Gastrocnemius medialis (tissue), 4 donors: ENCODE measurements around the gene LSAMP. TPM values are rescaled to one million over a fixed set of nuclear protein-coding genes. Genes with fewer than 3 reads are reported as not detected.

Experiments used
- ATAC-seq, 2 donors: fragments of 150-250 bp; one replicate each; pipeline ENCODE4 v1.9.1; 2016
- DNase-seq, 2 donors: peaks; one replicate each; pipeline ENCODE4 v3.0.0-alpha.2; 2019
- H3K27ac ChIP-seq, 4 donors: fragments of 200-600 bp; sonication (generic); 1 replicate in 1 of 4; 2 replicates in 3 of 4; pipeline ENCODE4 v1.5.1; 2016 to 2018; ENCODE audit warnings: mild to moderate bottlenecking in 2 of 4, moderate library complexity in 1 of 4
- H3K27me3 ChIP-seq, 3 donors: fragments of 200-600 bp; sonication (generic) in 2 of 3; 1 replicate in 1 of 3; 2 replicates in 2 of 3; pipeline versions ENCODE4 v1.5.1 to v1.6.0; 2016 to 2019; ENCODE audit warnings: mild to moderate bottlenecking in 1 of 3, moderate library complexity in 1 of 3
- H3K36me3 ChIP-seq, 2 donors: fragments of 200-600 bp; sonication (generic) in 1 of 2; one replicate each; pipeline ENCODE4 v1.5.1; 2017 to 2018
- H3K4me1 ChIP-seq, 2 donors: fragments of 200-600 bp; sonication (generic) in 1 of 2; one replicate each; pipeline ENCODE4 v1.5.1; 2016 to 2017; ENCODE audit warnings: mild to moderate bottlenecking in 2 of 2
- H3K4me3 ChIP-seq, 4 donors: fragments of 200-600 bp; sonication (generic) in 3 of 4; 1 replicate in 1 of 4; 2 replicates in 3 of 4; pipeline ENCODE4 v1.5.1; 2016 to 2019; ENCODE audit warnings: mild to moderate bottlenecking in 2 of 4
- H3K9me3 ChIP-seq, 3 donors: fragments of 200-600 bp; sonication (generic) in 2 of 3; 1 replicate in 1 of 3; 2 replicates in 2 of 3; pipeline ENCODE4 v1.5.1; 2016 to 2019
- POLR2A ChIP-seq, 2 donors: fragments of 450-650 bp; IDR thresholded peaks; one replicate each; pipeline ENCODE4 v1.6.1; 2017; ENCODE audit warnings: antibody characterized with exemption in 2 of 2, mild to moderate bottlenecking in 2 of 2, moderate library complexity in 2 of 2
- in situ Hi-C, 4 donors: fragments of 200-750 bp; cut with MboI; loops; one replicate each; pipeline versions ENCODE4 v1.15.0 to v1.8.0; 2017; ENCODE audit warnings: low sequenced_read_pairs in 4 of 4
- intact Hi-C: fragments of 100-400 bp; cut with DNase I; formaldehyde crosslinking; loops from one replicate; pipeline ENCODE4 v1.15.1; 2023; ENCODE audit warnings: low total_unique reads
- total RNA-seq, 4 donors: library from RNA; depleted of rRNA; stranded (reverse); fragments of >200 nt; gene quantifications; one replicate each; pipeline versions ENCODE4 v1.1.0 to v1.2.3, GENCODE V29; 2016
- TF ChIP-seq, protein P1 (sequence below), 5 experiments: fragments of 450-650 bp in 3 of 5; fragments of 200-600 bp in 2 of 5; sonication (generic) in 2 of 5; IDR thresholded peaks in 4 of 5; conservative IDR thresholded peaks in 1 of 5; 1 replicate in 4 of 5; 2 replicates in 1 of 5; pipeline ENCODE4 v1.5.1; 2016 to 2019; ENCODE audit warnings: antibody characterized with exemption in 5 of 5, mild to moderate bottlenecking in 3 of 5, moderate library complexity in 3 of 5

The LSAMP gene
- total RNA-seq, 4 donors from 2014 or later: 0.07 to 0.10 TPM; not detected in 2

- H3K4me3 ChIP-seq: no peak overlapping the region
- intact Hi-C loops: no loop called here
- H3K27ac ChIP-seq: no peak overlapping the region
- H3K9me3 ChIP-seq: no peaks in the 10 kb centered on the region
- no peak for ATAC-seq
- no peak for TF ChIP-seq POLR2A (IDR thresholded peaks at IDR 0.05)
- TF ChIP-seq, protein P1, sequence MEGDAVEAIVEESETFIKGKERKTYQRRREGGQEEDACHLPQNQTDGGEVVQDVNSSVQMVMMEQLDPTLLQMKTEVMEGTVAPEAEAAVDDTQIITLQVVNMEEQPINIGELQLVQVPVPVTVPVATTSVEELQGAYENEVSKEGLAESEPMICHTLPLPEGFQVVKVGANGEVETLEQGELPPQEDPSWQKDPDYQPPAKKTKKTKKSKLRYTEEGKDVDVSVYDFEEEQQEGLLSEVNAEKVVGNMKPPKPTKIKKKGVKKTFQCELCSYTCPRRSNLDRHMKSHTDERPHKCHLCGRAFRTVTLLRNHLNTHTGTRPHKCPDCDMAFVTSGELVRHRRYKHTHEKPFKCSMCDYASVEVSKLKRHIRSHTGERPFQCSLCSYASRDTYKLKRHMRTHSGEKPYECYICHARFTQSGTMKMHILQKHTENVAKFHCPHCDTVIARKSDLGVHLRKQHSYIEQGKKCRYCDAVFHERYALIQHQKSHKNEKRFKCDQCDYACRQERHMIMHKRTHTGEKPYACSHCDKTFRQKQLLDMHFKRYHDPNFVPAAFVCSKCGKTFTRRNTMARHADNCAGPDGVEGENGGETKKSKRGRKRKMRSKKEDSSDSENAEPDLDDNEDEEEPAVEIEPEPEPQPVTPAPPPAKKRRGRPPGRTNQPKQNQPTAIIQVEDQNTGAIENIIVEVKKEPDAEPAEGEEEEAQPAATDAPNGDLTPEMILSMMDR (IDR thresholded peaks at IDR 0.05 in 4 of 5, conservative IDR thresholded peaks at IDR 0.05 in 1 of 5): no peak
- no peaks in the 10 kb centered on the region for H3K4me1 ChIP-seq
- no peak for DNase-seq
- no peaks in the 10 kb centered on the region for H3K36me3 ChIP-seq
- H3K27me3 ChIP-seq: no peaks in the 10 kb centered on the region
- in situ Hi-C loops: no loop called here
Measured at GRCh38 chr3:115996420-115997108, 448.7 kb downstream of the LSAMP start.

DNA sequence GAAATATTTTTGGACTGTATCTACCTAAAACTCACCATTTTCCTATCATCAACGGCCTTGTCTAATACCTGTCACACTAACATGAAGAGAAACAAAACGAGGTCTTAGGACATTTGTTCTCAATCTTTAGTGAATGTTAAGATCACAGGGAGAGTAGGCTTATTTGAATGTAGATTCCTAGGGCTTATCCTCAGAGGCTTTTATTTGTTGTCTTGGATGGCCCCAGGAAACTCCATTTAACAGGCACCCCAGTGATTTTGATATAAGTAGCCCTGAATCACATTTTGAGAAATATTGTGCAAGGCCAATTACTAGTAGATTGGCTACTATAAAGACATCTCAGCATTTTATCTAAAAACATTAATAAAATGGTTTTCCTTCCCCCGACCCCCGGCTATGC, 454.6 kb downstream of the LSAMP start:
- no peak for TF ChIP-seq POLR2A (IDR thresholded peaks at IDR 0.05)
- TF ChIP-seq, protein P1 (IDR thresholded peaks at IDR 0.05 in 4 of 5, conservative IDR thresholded peaks at IDR 0.05 in 1 of 5): no peak
- ATAC-seq (no peak), DNase-seq (no peak)
- H3K27me3 ChIP-seq: no peaks in the 10 kb centered on the region
- no peaks in the 10 kb centered on the region for H3K4me1 ChIP-seq
- no peak overlapping the region for H3K4me3 ChIP-seq
- no peaks in the 10 kb centered on the region for H3K9me3 ChIP-seq
- no peaks in the 10 kb centered on the region for H3K36me3 ChIP-seq
- H3K27ac ChIP-seq: no peak overlapping the region
- intact Hi-C loops: no loop called here
- in situ Hi-C loops: no loop called here

- TF ChIP-seq POLR2A (IDR thresholded peaks at IDR 0.05): no peak
- TF ChIP-seq, protein P1 (IDR thresholded peaks at IDR 0.05 in 4 of 5, conservative IDR thresholded peaks at IDR 0.05 in 1 of 5): no peak
- ATAC-seq (no peak), DNase-seq (no peak)
- intact Hi-C loops: no loop called here
- in situ Hi-C loops: no loop called here
- Histone ChIP-seq H3K9me3 (no peaks in the 10 kb centered on the region), H3K4me3 (no peak overlapping the region), H3K27me3 (no peaks in the 10 kb centered on the region), H3K36me3 (no peaks in the 10 kb centered on the region), H3K4me1 (no peaks in the 10 kb centered on the region), H3K27ac (no peak overlapping the region)
Measured at GRCh38 chr3:115989684-115990421, 455.4 kb downstream of the LSAMP start.

GRCh38 chr3:115986555-115987207, 458.6 kb downstream of the LSAMP start:
- no peaks in the 10 kb centered on the region for H3K27me3 ChIP-seq
- DNase-seq (no peak), ATAC-seq (no peak)
- no peaks in the 10 kb centered on the region for H3K9me3 ChIP-seq
- H3K36me3 ChIP-seq: no peaks in the 10 kb centered on the region
- H3K27ac ChIP-seq: no peak overlapping the region
- in situ Hi-C loops: no loop called here
- H3K4me1 ChIP-seq: no peaks in the 10 kb centered on the region
- no peak for TF ChIP-seq POLR2A (IDR thresholded peaks at IDR 0.05)
- TF ChIP-seq, protein P1 (IDR thresholded peaks at IDR 0.05 in 4 of 5, conservative IDR thresholded peaks at IDR 0.05 in 1 of 5): no peak
- intact Hi-C loops: no loop called here
- no peak overlapping the region for H3K4me3 ChIP-seq
